ENCODE measurements around the gene COBL. TPM values are rescaled to one million over a fixed set of nuclear protein-coding genes. Genes with fewer than 3 reads are reported as not detected.

The COBL gene
- total RNA-seq, 4 donors from 2014 or later: under 0.01 to 7.7 (median 2.6) TPM

- no peaks in the 10 kb centered on the region for H3K36me3 ChIP-seq
- no peak overlapping the region for H3K4me3 ChIP-seq
- H3K27me3 ChIP-seq: no peaks in the 10 kb centered on the region
- H3K4me1 ChIP-seq: no peaks in the 10 kb centered on the region
- intact Hi-C loops (cut with DNase I; ENCODE audit: low total_unique reads): no loop called here
- no peak for DNase-seq
- TF ChIP-seq POLR2A (IDR thresholded peaks at IDR 0.05): no peak
- TF ChIP-seq, protein P1, sequence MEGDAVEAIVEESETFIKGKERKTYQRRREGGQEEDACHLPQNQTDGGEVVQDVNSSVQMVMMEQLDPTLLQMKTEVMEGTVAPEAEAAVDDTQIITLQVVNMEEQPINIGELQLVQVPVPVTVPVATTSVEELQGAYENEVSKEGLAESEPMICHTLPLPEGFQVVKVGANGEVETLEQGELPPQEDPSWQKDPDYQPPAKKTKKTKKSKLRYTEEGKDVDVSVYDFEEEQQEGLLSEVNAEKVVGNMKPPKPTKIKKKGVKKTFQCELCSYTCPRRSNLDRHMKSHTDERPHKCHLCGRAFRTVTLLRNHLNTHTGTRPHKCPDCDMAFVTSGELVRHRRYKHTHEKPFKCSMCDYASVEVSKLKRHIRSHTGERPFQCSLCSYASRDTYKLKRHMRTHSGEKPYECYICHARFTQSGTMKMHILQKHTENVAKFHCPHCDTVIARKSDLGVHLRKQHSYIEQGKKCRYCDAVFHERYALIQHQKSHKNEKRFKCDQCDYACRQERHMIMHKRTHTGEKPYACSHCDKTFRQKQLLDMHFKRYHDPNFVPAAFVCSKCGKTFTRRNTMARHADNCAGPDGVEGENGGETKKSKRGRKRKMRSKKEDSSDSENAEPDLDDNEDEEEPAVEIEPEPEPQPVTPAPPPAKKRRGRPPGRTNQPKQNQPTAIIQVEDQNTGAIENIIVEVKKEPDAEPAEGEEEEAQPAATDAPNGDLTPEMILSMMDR (IDR thresholded peaks at IDR 0.05): no peak
- H3K9me3 ChIP-seq: no peaks in the 10 kb centered on the region
- H3K27ac ChIP-seq: no peak overlapping the region
Observed at GRCh38 chr7:51230723-51231122, 85.9 kb downstream of the COBL start.

- no peaks in the 10 kb centered on the region for H3K27me3 ChIP-seq
- no peaks in the 10 kb centered on the region for H3K9me3 ChIP-seq
- H3K4me3 ChIP-seq: no peak overlapping the region
- H3K36me3 ChIP-seq: no peaks in the 10 kb centered on the region
- H3K4me1 ChIP-seq: no peaks in the 10 kb centered on the region
- intact Hi-C loops (cut with DNase I; ENCODE audit: low total_unique reads): no loop called here
- TF ChIP-seq, protein P1 (IDR thresholded peaks at IDR 0.05): no peak
- TF ChIP-seq POLR2A (IDR thresholded peaks at IDR 0.05): no peak
- no peak overlapping the region for H3K27ac ChIP-seq
- DNase-seq: no peak
Observed at GRCh38 chr7:51230324-51230625, 86.3 kb downstream of the COBL start.

- Histone ChIP-seq H3K36me3 (no peaks in the 10 kb centered on the region), H3K27ac (no peak overlapping the region), H3K27me3 (no peaks in the 10 kb centered on the region), H3K4me1 (no peaks in the 10 kb centered on the region), H3K9me3 (no peaks in the 10 kb centered on the region), H3K4me3 (no peak overlapping the region)
- DNase-seq: no peak
- intact Hi-C loops (cut with DNase I; ENCODE audit: low total_unique reads): no loop called here
- TF ChIP-seq, protein P1 (IDR thresholded peaks at IDR 0.05): no peak
- TF ChIP-seq POLR2A (IDR thresholded peaks at IDR 0.05): no peak
Observed at GRCh38 chr7:51229620-51230323, 86.8 kb downstream of the COBL start.

GRCh38 chr7:51229106-51229537, 87.5 kb downstream of the COBL start:
- Histone ChIP-seq H3K9me3 (no peaks in the 10 kb centered on the region), H3K4me1 (no peaks in the 10 kb centered on the region), H3K27me3 (no peaks in the 10 kb centered on the region), H3K36me3 (no peaks in the 10 kb centered on the region), H3K4me3 (no peak overlapping the region), H3K27ac (no peak overlapping the region)
- intact Hi-C loops (cut with DNase I; ENCODE audit: low total_unique reads): no loop called here
- TF ChIP-seq, protein P1 (IDR thresholded peaks at IDR 0.05): no peak
- TF ChIP-seq POLR2A (IDR thresholded peaks at IDR 0.05): no peak
- no peak for DNase-seq

DNA sequence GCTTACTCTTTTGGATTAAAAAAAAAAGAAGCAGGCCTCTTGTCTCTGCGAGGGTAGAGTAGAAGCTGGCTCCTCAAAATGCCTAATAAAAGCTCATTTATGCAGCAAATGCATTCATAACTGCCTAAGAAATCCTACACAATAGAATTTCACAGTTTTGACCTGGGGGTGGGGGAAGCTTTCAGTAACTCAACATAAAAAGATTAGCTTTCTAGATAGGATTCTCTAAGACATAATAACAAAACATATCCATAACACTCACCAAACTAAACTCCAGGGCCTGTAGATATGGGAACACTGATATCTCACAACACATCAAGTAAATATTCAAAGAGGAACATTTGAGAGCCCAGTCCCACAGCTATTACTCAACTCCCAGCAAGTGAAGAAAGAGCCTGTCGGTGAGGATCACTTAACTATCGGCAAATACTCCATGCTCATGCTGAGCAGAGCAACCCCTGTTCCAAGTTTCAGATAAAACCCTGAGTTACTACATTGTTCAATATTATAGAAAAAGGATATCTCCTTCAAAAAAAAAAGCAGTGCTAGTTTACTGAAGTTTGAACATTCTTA, 88.1 kb downstream of the COBL start:
- Histone ChIP-seq H3K36me3 (no peaks in the 10 kb centered on the region), H3K4me3 (no peak overlapping the region), H3K9me3 (no peaks in the 10 kb centered on the region), H3K4me1 (no peaks in the 10 kb centered on the region), H3K27ac (no peak overlapping the region), H3K27me3 (no peaks in the 10 kb centered on the region)
- DNase-seq: no peak
- intact Hi-C loops (cut with DNase I; ENCODE audit: low total_unique reads): no loop called here
- TF ChIP-seq, protein P1 (IDR thresholded peaks at IDR 0.05): no peak
- no peak for TF ChIP-seq POLR2A (IDR thresholded peaks at IDR 0.05)

All from uterus (tissue), 4 donors.